ENCODE results near the gene TBC1D10A. TPM values are rescaled to one million over a fixed set of nuclear protein-coding genes. Genes with fewer than 3 reads are reported as not detected.

Gene TBC1D10A
- total RNA-seq, 4 donors from 2014 or later, result 27.9 to 72.2 (median 45.7) TPM

DNA sequence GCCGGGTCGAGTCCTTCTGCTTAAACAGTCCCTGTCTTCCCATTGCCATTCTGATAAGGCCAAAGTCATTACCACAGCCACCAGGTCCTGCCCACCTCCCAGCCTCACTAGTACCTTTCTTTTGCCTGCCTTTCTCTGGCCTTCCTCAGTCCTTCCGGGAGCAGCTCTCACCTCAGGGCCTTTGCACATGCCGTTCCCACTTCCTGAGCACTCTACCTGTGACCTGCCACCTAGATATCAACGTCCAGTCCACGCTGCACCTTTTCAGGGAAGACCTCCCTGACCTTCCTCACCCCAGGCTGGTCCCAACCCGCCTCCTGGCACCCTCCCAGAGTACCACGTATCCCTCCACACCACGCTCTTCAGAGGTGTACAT is 52.3 kb downstream of the TBC1D10A start:
- TF ChIP-seq EP300 (IDR thresholded peaks at IDR 0.05; ENCODE audit: low read depth) (no peak), POLR2AphosphoS5 (IDR thresholded peaks at IDR 0.05) (no peak)
- in situ Hi-C loops (cut with MboI; ENCODE audit: low pct_ligation_motif_present in 1 of 4, low pct_unique_long_range_greater_than_20kb in 1 of 4, low sequenced_read_pairs in 3 of 4) (no loop called here), intact Hi-C loops (cut with DNase I; ENCODE audit: low total_unique reads) (no loop called here)
- Histone ChIP-seq H3K27me3 (no peaks in the 10 kb centered on the region), H3K36me3 (no peaks in the 10 kb centered on the region), H3K4me3 (no peak overlapping the region), H3K9me3 (no peaks in the 10 kb centered on the region), H3K27ac (no peak overlapping the region), H3K4me1 (peaks cover 5 to 14% (median 8%) of the 10 kb centered on the region in 4 donors)
- no peak for DNase-seq
- WGBS, 2 donors (ENCODE audit: low coverage in 1 of 2), result 90 to 100% methylated on average over 3 to 9 of the region's 9 CpGs

- Histone ChIP-seq H3K4me1 (peaks cover 5 to 14% (median 8%) of the 10 kb centered on the region in 4 donors), H3K27ac (no peak overlapping the region), H3K9me3 (no peaks in the 10 kb centered on the region), H3K27me3 (no peaks in the 10 kb centered on the region), H3K4me3 (no peak overlapping the region), H3K36me3 (no peaks in the 10 kb centered on the region)
- TF ChIP-seq EP300 (IDR thresholded peaks at IDR 0.05; ENCODE audit: low read depth) (no peak), POLR2AphosphoS5 (IDR thresholded peaks at IDR 0.05) (no peak), POLR2A (IDR thresholded peaks at IDR 0.05) (no peak)
- TF ChIP-seq, protein P1, sequence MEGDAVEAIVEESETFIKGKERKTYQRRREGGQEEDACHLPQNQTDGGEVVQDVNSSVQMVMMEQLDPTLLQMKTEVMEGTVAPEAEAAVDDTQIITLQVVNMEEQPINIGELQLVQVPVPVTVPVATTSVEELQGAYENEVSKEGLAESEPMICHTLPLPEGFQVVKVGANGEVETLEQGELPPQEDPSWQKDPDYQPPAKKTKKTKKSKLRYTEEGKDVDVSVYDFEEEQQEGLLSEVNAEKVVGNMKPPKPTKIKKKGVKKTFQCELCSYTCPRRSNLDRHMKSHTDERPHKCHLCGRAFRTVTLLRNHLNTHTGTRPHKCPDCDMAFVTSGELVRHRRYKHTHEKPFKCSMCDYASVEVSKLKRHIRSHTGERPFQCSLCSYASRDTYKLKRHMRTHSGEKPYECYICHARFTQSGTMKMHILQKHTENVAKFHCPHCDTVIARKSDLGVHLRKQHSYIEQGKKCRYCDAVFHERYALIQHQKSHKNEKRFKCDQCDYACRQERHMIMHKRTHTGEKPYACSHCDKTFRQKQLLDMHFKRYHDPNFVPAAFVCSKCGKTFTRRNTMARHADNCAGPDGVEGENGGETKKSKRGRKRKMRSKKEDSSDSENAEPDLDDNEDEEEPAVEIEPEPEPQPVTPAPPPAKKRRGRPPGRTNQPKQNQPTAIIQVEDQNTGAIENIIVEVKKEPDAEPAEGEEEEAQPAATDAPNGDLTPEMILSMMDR (IDR thresholded peaks at IDR 0.05), result no peak
- no peak for DNase-seq
- in situ Hi-C loops (cut with MboI; ENCODE audit: low pct_ligation_motif_present in 1 of 4, low pct_unique_long_range_greater_than_20kb in 1 of 4, low sequenced_read_pairs in 3 of 4), result no loop called here
- intact Hi-C loops (cut with DNase I; ENCODE audit: low total_unique reads), result no loop called here
- 62% methylated on average over 10 of the region's 10 CpGs; no CpG with 5 or more reads in 1 of the 2 donors for WGBS, 2 donors (ENCODE audit: low coverage in 1 of 2)
Measured at GRCh38 chr22:30273711-30274436, 52.9 kb downstream of the TBC1D10A start.

DNA sequence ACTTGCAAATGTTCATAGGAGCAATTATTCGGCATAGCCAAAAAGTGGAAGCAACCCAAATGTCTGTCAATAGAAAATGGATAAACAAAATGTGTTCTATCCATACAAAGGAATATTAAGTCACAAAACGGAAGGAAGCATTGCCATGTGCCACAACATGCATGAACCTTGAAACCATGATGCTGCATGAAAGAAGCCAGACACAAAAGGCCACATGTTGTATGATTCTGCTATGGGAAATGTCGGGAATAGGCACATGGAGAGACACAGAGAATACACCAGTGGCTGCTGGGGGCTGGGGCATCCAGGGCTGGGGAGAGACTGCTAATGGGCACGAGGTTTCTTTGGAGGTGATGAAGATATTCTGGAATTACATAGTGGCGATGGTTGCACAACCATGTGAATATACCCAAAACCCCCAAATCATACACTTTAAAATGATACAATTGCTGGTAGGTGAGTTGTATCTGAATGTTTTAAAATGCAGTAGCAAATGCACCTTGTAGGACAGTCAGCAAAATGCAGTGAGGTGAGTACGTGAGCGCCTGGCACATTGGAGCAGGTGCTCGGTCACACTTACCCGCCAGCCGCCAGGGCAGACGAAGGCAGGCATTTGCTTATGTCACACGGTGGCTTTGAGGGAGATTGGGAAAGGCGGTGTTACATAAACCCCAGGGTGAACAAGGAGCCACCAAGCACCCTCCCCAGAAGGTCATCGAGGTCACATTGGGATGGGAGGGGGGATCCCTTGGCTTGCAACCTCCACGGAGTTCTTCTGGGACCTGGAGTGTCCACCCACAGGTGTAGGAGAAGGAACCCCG is 53.8 kb downstream of the TBC1D10A start:
- TF ChIP-seq POLR2AphosphoS5 (IDR thresholded peaks at IDR 0.05) (no peak), EP300 (IDR thresholded peaks at IDR 0.05; ENCODE audit: low read depth) (no peak), POLR2A (IDR thresholded peaks at IDR 0.05) (no peak)
- TF ChIP-seq, protein P1 (IDR thresholded peaks at IDR 0.05), result no peak
- H3K4me1 ChIP-seq, result peaks cover 2 to 7% (median 4%) of the 10 kb centered on the region in 4 donors
- intact Hi-C loops (cut with DNase I; ENCODE audit: low total_unique reads) (no loop called here), in situ Hi-C loops (cut with MboI; ENCODE audit: low pct_ligation_motif_present in 1 of 4, low pct_unique_long_range_greater_than_20kb in 1 of 4, low sequenced_read_pairs in 3 of 4) (no loop called here)
- no peak overlapping the region for H3K27ac ChIP-seq
- H3K9me3 ChIP-seq, result no peaks in the 10 kb centered on the region
- DNase-seq, result no peak
- H3K27me3 ChIP-seq, result no peaks in the 10 kb centered on the region
- no peak overlapping the region for H3K4me3 ChIP-seq
- no peaks in the 10 kb centered on the region for H3K36me3 ChIP-seq
- WGBS, 2 donors (ENCODE audit: low coverage in 1 of 2), result 74 to 82% methylated on average over 4 to 16 of the region's 16 CpGs

GRCh38 chr22:30270832-30271231 is 55.9 kb downstream of the TBC1D10A start:
- peak; percentile 57 for DNase-seq
- H3K9me3 ChIP-seq, result no peaks in the 10 kb centered on the region
- 76 to 87% methylated on average over 6 to 15 of the region's 16 CpGs for WGBS, 2 donors (ENCODE audit: low coverage in 1 of 2)
- peaks cover 0 to 4% (median 0%) of the 10 kb centered on the region in 4 donors for H3K4me1 ChIP-seq
- TF ChIP-seq POLR2A (IDR thresholded peaks at IDR 0.05) (no peak), POLR2AphosphoS5 (IDR thresholded peaks at IDR 0.05) (peak in 1 of 3 donors; percentile 12)
- no peaks in the 10 kb centered on the region for H3K27me3 ChIP-seq
- H3K36me3 ChIP-seq, result no peaks in the 10 kb centered on the region
- peak overlapping the region in 1 of 4 donors; percentile 4 for H3K27ac ChIP-seq
- in situ Hi-C loops (cut with MboI; ENCODE audit: low pct_ligation_motif_present in 1 of 4, low pct_unique_long_range_greater_than_20kb in 1 of 4, low sequenced_read_pairs in 3 of 4), result no loop called here
- intact Hi-C loops (cut with DNase I; ENCODE audit: low total_unique reads), result no loop called here
- H3K4me3 ChIP-seq, result no peak overlapping the region

DNA sequence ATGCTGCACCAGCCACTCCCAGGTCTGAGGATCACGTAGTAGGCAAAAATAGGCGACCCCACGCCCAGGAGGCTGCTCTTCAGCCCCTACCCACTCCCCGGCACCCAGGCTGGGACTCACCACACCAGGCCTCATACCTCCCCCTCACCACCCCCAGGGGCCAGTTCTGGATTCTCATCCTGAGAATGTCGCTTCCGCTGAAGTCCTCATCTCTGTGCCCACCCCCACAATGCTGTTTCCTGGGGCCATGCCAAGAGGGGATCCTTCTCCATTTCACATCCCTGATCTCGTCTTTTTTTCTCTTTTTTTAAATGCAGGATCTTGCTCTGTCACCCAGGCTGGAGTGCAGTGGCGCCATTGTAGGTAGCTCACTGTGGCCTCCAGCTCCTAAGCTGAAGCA is 58.4 kb downstream of the TBC1D10A start:
- in situ Hi-C loops (cut with MboI; ENCODE audit: low pct_ligation_motif_present in 1 of 4, low pct_unique_long_range_greater_than_20kb in 1 of 4, low sequenced_read_pairs in 3 of 4) (loop anchor here in 3 of 4 donors (10.0 kb wide), 3 partner anchors 116 to 164 kb away; partner anchors contain the start of genes RNF215 (in 1 of the 3) and SEC14L2 (in 1 of the 3)), intact Hi-C loops (cut with DNase I; ENCODE audit: low total_unique reads) (loop anchor here (10.0 kb wide), 1 partner anchor 86 kb away; the partner anchor contains the start of genes CCDC157 and SF3A1)
- DNase-seq, result no peak
- TF ChIP-seq POLR2AphosphoS5 (IDR thresholded peaks at IDR 0.05) (no peak), POLR2A (IDR thresholded peaks at IDR 0.05) (no peak)
- TF ChIP-seq, protein P1 (IDR thresholded peaks at IDR 0.05), result no peak
- H3K4me1 ChIP-seq, result peaks cover 0 to 5% (median 0%) of the 10 kb centered on the region in 4 donors
- WGBS, 2 donors (ENCODE audit: low coverage in 1 of 2), result 91% methylated on average over 8 of the region's 8 CpGs; no CpG with 5 or more reads in 1 of the 2 donors
- no peaks in the 10 kb centered on the region for H3K9me3 ChIP-seq
- H3K36me3 ChIP-seq, result no peaks in the 10 kb centered on the region
- no peak overlapping the region for H3K4me3 ChIP-seq
- H3K27me3 ChIP-seq, result no peaks in the 10 kb centered on the region
- no peak overlapping the region for H3K27ac ChIP-seq
